NT2/D1 (cell line): Measurements from ENCODE around the gene SGCD.

Experiments
- YY1 ChIP-seq: IDR thresholded peaks from 2 replicates; pipeline ENCODE4 v1.6.1; 2011; ENCODE audit not compliant: insufficient read length, insufficient read depth
- ZNF274 ChIP-seq: IDR thresholded peaks from 2 replicates; pipeline ENCODE4 v1.6.1; 2011; ENCODE audit warnings: mild to moderate bottlenecking, low read depth, low read length

DNA sequence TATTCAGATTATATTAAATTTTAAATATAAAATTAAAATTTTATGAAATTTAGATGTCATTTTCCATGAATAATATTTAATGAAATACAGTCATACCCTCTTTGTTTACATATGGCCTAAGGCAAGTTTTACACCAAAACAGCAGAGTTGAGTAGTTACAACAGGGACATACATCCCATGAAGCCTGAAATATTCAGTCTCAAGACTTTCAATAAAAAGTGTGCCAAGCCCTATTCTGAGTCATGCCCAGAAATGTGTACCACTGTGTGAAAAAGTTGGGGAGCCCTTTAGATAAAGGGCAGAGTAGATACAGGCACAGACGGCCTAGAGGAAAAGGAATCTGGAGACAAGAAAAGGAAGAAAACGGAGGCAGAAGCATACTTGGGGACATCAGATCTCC is 261.3 kb downstream of the SGCD start:
- no peak for TF ChIP-seq YY1
- no peak for TF ChIP-seq ZNF274
